H9 (cell line): Measurements from ENCODE around the gene CDH5. TPM values are rescaled to one million over a fixed set of nuclear protein-coding genes. Genes with fewer than 3 reads are reported as not detected.
A peak's percentile ranks its signal among the peaks of the same experiment; 100 is the strongest.

Experiments
- DNase-seq: peaks from one replicate; pipeline ENCODE4 v3.0.0-alpha.2; 2017
- H2AFZ ChIP-seq: one replicate; pipeline ENCODE4 v1.6.1; 2013; ENCODE audit warnings: mild to moderate bottlenecking, low read length, control low read depth, moderate library complexity
- H2AK5ac ChIP-seq: 2 replicates; pipeline ENCODE4 v1.6.1; 2013; ENCODE audit warnings: low read length, control low read depth, mixed read lengths; ENCODE audit not compliant: insufficient read length
- H2BK120ac ChIP-seq: one replicate; pipeline ENCODE4 v1.6.1; 2013; ENCODE audit warnings: low read depth, mild to moderate bottlenecking, low read length, control low read depth, inconsistent platforms; ENCODE audit not compliant: poor library complexity, severe bottlenecking
- H2BK12ac ChIP-seq: 2 replicates; pipeline ENCODE4 v1.6.1; 2013; ENCODE audit warnings: low read length, control low read depth, mixed read lengths, low read depth; ENCODE audit not compliant: insufficient read length
- H2BK15ac ChIP-seq: 2 replicates; pipeline ENCODE4 v1.6.1; 2013; ENCODE audit warnings: low read depth, low read length, control low read depth
- H2BK20ac ChIP-seq: one replicate; pipeline ENCODE4 v1.6.1; 2013; ENCODE audit warnings: low read depth, mild to moderate bottlenecking, low read length, control low read depth, inconsistent platforms; ENCODE audit not compliant: poor library complexity, severe bottlenecking
- H2BK5ac ChIP-seq: 2 replicates; pipeline ENCODE4 v1.6.1; 2013; ENCODE audit warnings: low read length, control low read depth, mixed read lengths; ENCODE audit not compliant: insufficient read length
- H3K14ac ChIP-seq: 2 replicates; pipeline ENCODE4 v1.6.1; 2013; ENCODE audit warnings: low read length, control low read depth; ENCODE audit not compliant: insufficient read depth
- H3K18ac ChIP-seq: 2 replicates; pipeline ENCODE4 v1.6.1; 2013; ENCODE audit warnings: low read depth, mild to moderate bottlenecking, mixed read lengths, low read length, control low read depth; ENCODE audit not compliant: insufficient read length
- H3K23ac ChIP-seq: 2 replicates; pipeline ENCODE4 v1.6.1; 2013; ENCODE audit warnings: low read length, control low read depth, mixed read lengths, low read depth; ENCODE audit not compliant: insufficient read length
- H3K23me2 ChIP-seq: 2 replicates; pipeline ENCODE4 v1.6.1; 2013; ENCODE audit warnings: low read depth, mild to moderate bottlenecking, mixed read lengths, low read length, control low read depth; ENCODE audit not compliant: insufficient read length, poor library complexity, severe bottlenecking
- H3K27ac ChIP-seq: 2 replicates; pipeline ENCODE4 v1.5.1; 2013; ENCODE audit warnings: low read length, control low read depth, mixed read lengths, low read depth; ENCODE audit not compliant: insufficient read length
- H3K27me3 ChIP-seq: 2 replicates; pipeline ENCODE4 v1.6.1; 2013; ENCODE audit warnings: low read length, control low read depth, inconsistent platforms; ENCODE audit not compliant: insufficient read depth
- H3K4ac ChIP-seq: 2 replicates; pipeline ENCODE4 v1.6.1; 2013; ENCODE audit warnings: low read depth, mild to moderate bottlenecking, control low read depth, inconsistent platforms, low read length, moderate library complexity
- H3K4me1 ChIP-seq: 2 replicates; pipeline ENCODE4 v1.6.1; 2013; ENCODE audit warnings: low read length, control low read depth, inconsistent platforms; ENCODE audit not compliant: insufficient read depth
- H3K4me2 ChIP-seq: 2 replicates; pipeline ENCODE4 v1.6.1; 2013; ENCODE audit warnings: low read length, control low read depth, mixed read lengths; ENCODE audit not compliant: insufficient read length, insufficient read depth
- H3K56ac ChIP-seq: 2 replicates; pipeline ENCODE4 v1.6.1; 2013; ENCODE audit warnings: low read depth, mild to moderate bottlenecking, mixed read lengths, low read length, control low read depth; ENCODE audit not compliant: insufficient read length
- H3K79me1 ChIP-seq: 2 replicates; pipeline ENCODE4 v1.6.1; 2013; ENCODE audit warnings: low read depth, mild to moderate bottlenecking, moderate library complexity, low read length, control low read depth, inconsistent platforms; ENCODE audit not compliant: insufficient read depth, poor library complexity, severe bottlenecking
- H3K79me2 ChIP-seq: 2 replicates; pipeline ENCODE4 v1.6.1; 2013; ENCODE audit warnings: low read length, control low read depth, inconsistent platforms; ENCODE audit not compliant: insufficient read depth
- H3K9ac ChIP-seq: 2 replicates; pipeline ENCODE4 v1.6.1; 2013; ENCODE audit warnings: low read length, control low read depth, mixed read lengths; ENCODE audit not compliant: insufficient read length; ENCODE audit errors: extremely low read depth
- H3K9me3 ChIP-seq: one replicate; pipeline ENCODE4 v1.6.1; 2013; ENCODE audit warnings: low read depth, low read length, inconsistent platforms; ENCODE audit not compliant: control insufficient read depth
- H3T11ph ChIP-seq: one replicate; pipeline ENCODE4 v1.6.1; 2013; ENCODE audit warnings: mild to moderate bottlenecking, low read length, control low read depth, inconsistent platforms
- H4K20me1 ChIP-seq: one replicate; pipeline ENCODE4 v1.6.1; 2013; ENCODE audit not compliant: control insufficient read depth, insufficient read length, insufficient read depth
- H4K5ac ChIP-seq: 2 replicates; pipeline ENCODE4 v1.6.1; 2013; ENCODE audit warnings: low read depth, mild to moderate bottlenecking, mixed read lengths, low read length, control low read depth; ENCODE audit not compliant: insufficient read length
- H4K8ac ChIP-seq: replicated peaks from 2 replicates; pipeline ENCODE4 v1.6.1; 2013; ENCODE audit warnings: low read length, control low read depth, mixed read lengths, low read depth; ENCODE audit not compliant: insufficient read length
- H4K91ac ChIP-seq: 2 replicates; pipeline ENCODE4 v1.6.1; 2013; ENCODE audit warnings: low read depth, mild to moderate bottlenecking, moderate library complexity, mixed read lengths, low read length, control low read depth; ENCODE audit not compliant: insufficient read length
- H3K27ac Mint-ChIP-seq, 3 experiments: 2 replicates in 2 of 3; 3 replicates in 1 of 3; pipeline ENCODE4 v1.8.0; 2020 to 2021; ENCODE audit warnings: mixed read lengths in 3 of 3, mild to moderate bottlenecking in 1 of 3, moderate library complexity in 1 of 3
- H3K27me3 Mint-ChIP-seq: 2 replicates; pipeline ENCODE4 v1.8.0; 2021; ENCODE audit warnings: low read depth, mild to moderate bottlenecking, moderate library complexity, mixed read lengths
- H3K36me3 Mint-ChIP-seq, 3 experiments: 2 replicates in 2 of 3; 3 replicates in 1 of 3; pipeline ENCODE4 v1.8.0; 2020 to 2021; ENCODE audit warnings: low read depth in 3 of 3, mixed read lengths in 3 of 3; ENCODE audit not compliant: insufficient read depth in 1 of 3
- H3K4me1 Mint-ChIP-seq, 2 experiments: 2 replicates each; pipeline ENCODE4 v1.8.0; 2020; ENCODE audit warnings: mixed read lengths in 2 of 2
- H3K4me3 Mint-ChIP-seq, 2 experiments: 2 replicates in 1 of 2; 3 replicates in 1 of 2; pipeline ENCODE4 v1.8.0; 2020 to 2021; ENCODE audit warnings: mild to moderate bottlenecking in 2 of 2, mixed read lengths in 2 of 2, moderate library complexity in 1 of 2
- H3K9me3 Mint-ChIP-seq, 2 experiments: 2 replicates in 1 of 2; 3 replicates in 1 of 2; pipeline ENCODE4 v1.8.0; 2020; ENCODE audit warnings: mild to moderate bottlenecking in 2 of 2, mixed read lengths in 2 of 2, moderate library complexity in 1 of 2
- WGBS: extraction: QIAGEN DNeasy Blood & Tissue Kit; methylation state at CpG from one replicate; pipeline ENCODE4 v1.1.7; 2013; ENCODE audit warnings: missing lambda C conversion rate, low lambda C conversion rate, mixed read lengths; ENCODE audit not compliant: insufficient read length; ENCODE audit errors: extremely low coverage; 5-methylcytosine and 5-hydroxymethylcytosine counted together
- total RNA-seq: library from RNA; stranded (reverse); gene quantifications from 2 replicates; pipeline ENCODE4 v1.2.1, GENCODE V29; 2021
- TF ChIP-seq, protein P1 (sequence below): fragments of 200-600 bp; sonication (generic); conservative IDR thresholded peaks from 3 replicates; pipeline ENCODE4 v1.8.0; 2021; ENCODE audit warnings: antibody characterized with exemption, mild to moderate bottlenecking

The CDH5 gene
- total RNA-seq, 1 experiment from 2014 or later: 0.20 TPM

DNA sequence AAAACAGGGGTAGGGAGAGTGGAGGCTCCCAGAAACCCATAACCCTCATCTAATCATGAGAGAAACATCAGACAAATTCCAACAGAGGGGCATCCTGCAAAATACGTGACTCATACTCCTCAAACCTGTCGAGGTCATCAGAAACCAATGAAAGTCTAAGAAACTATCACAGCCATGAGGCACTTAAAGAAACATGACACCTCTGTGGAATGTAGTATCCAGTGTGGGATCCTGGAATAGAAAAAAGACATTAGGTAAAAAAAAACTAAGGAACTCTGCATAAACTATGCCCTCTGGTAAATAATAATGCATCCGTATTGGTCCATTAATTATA is 16.4 kb downstream of the CDH5 start:
- H3K27ac Mint-ChIP-seq: peak overlapping the region in 1 of 3 experiments; percentile 93; a peak in 2 of 7 replicates
- no peak overlapping the region for H2AFZ ChIP-seq

More for the DNA sequence above, 16.4 kb downstream of the CDH5 start:
- Mint-ChIP-seq H3K27me3 (peaks cover 2% of the 10 kb centered on the region), H3K4me1 (peaks cover 10 to 15% of the 10 kb centered on the region in 2 experiments), H3K4me3 (no peak overlapping the region), H3K9me3 (peaks cover 5 to 6% of the 10 kb centered on the region in 2 experiments; a peak in 4 of 5 replicates), H3K36me3 (peaks cover 0 to 2% (median 0%) of the 10 kb centered on the region in 3 experiments; a peak in 4 of 7 replicates)
- no peak for DNase-seq
- no peak overlapping the region for H4K5ac ChIP-seq
- H2BK12ac ChIP-seq: no peak overlapping the region
- no peak overlapping the region for H4K91ac ChIP-seq
- TF ChIP-seq, protein P1, sequence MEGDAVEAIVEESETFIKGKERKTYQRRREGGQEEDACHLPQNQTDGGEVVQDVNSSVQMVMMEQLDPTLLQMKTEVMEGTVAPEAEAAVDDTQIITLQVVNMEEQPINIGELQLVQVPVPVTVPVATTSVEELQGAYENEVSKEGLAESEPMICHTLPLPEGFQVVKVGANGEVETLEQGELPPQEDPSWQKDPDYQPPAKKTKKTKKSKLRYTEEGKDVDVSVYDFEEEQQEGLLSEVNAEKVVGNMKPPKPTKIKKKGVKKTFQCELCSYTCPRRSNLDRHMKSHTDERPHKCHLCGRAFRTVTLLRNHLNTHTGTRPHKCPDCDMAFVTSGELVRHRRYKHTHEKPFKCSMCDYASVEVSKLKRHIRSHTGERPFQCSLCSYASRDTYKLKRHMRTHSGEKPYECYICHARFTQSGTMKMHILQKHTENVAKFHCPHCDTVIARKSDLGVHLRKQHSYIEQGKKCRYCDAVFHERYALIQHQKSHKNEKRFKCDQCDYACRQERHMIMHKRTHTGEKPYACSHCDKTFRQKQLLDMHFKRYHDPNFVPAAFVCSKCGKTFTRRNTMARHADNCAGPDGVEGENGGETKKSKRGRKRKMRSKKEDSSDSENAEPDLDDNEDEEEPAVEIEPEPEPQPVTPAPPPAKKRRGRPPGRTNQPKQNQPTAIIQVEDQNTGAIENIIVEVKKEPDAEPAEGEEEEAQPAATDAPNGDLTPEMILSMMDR: no peak
- H3K9ac ChIP-seq: no peak overlapping the region
- no peak overlapping the region for H3K23ac ChIP-seq
- WGBS: no CpG with 5 or more reads among the region's 3 CpGs
- H2BK120ac ChIP-seq: no peak overlapping the region
- no peak overlapping the region for H2BK5ac ChIP-seq
- H3K27me3 ChIP-seq: no peaks in the 10 kb centered on the region
- no peak overlapping the region for H3K56ac ChIP-seq
- no peaks in the 10 kb centered on the region for H3K9me3 ChIP-seq
- no peak overlapping the region for H2AK5ac ChIP-seq
- H3K4me1 ChIP-seq: no peaks in the 10 kb centered on the region; the same call in 1 of the 2 replicates
- no peak overlapping the region for H4K8ac ChIP-seq
- no peaks in the 10 kb centered on the region for H3K79me1 ChIP-seq
- H3T11ph ChIP-seq: no peak overlapping the region
- H2BK20ac ChIP-seq: no peak overlapping the region
- no peak overlapping the region for H3K4me2 ChIP-seq
- H2BK15ac ChIP-seq: no peak overlapping the region
- H4K20me1 ChIP-seq: no peaks in the 10 kb centered on the region
- no peak overlapping the region for H3K4ac ChIP-seq
- no peaks in the 10 kb centered on the region for H3K23me2 ChIP-seq
- no peak overlapping the region for H3K14ac ChIP-seq
- no peak overlapping the region for H3K27ac ChIP-seq
- no peaks in the 10 kb centered on the region for H3K79me2 ChIP-seq
- no peak overlapping the region for H3K18ac ChIP-seq
